Muscle layer of duodenum (tissue), 2 donors: ENCODE results near the gene DAB2IP.
"Not testable (repeated sequence)": the region's sequence is repeated elsewhere in the genome, so short reads cannot be mapped to it uniquely, and the experiment has no call there.

Experiments
- H3K27ac ChIP-seq: one replicate; pipeline ENCODE4 v1.7.0; 2013; ENCODE audit warnings: mild to moderate bottlenecking, low read length
- H3K27me3 ChIP-seq: one replicate; pipeline ENCODE4 v1.7.0; 2013; ENCODE audit warnings: low read depth, mild to moderate bottlenecking, control low read depth, low read length
- H3K36me3 ChIP-seq, 2 donors: one replicate each; pipeline ENCODE4 v1.7.0; 2013; ENCODE audit warnings: low read length in 2 of 2, control low read depth in 1 of 2, mild to moderate bottlenecking in 1 of 2; ENCODE audit not compliant: insufficient read depth in 2 of 2, control insufficient read depth in 1 of 2
- H3K4me1 ChIP-seq, 2 donors: one replicate each; pipeline ENCODE4 v1.7.0; 2013; ENCODE audit warnings: low read length in 2 of 2, mild to moderate bottlenecking in 2 of 2, control low read depth in 1 of 2, moderate library complexity in 1 of 2; ENCODE audit not compliant: insufficient read depth in 2 of 2, control insufficient read depth in 1 of 2
- H3K4me3 ChIP-seq, 2 donors: one replicate each; pipeline ENCODE4 v1.7.0; 2013; ENCODE audit warnings: low read length in 2 of 2, low read depth in 1 of 2, mild to moderate bottlenecking in 1 of 2
- H3K9me3 ChIP-seq, 2 donors: one replicate each; pipeline ENCODE4 v1.7.0; 2013; ENCODE audit warnings: low read length in 2 of 2, control low read depth in 1 of 2, mild to moderate bottlenecking in 1 of 2; ENCODE audit not compliant: control insufficient read depth in 1 of 2
- donor health status: healthy.

DAB2IP gene

GRCh38 chr9:121638399-121638798 is 13.0 kb upstream of the DAB2IP start:
- Histone ChIP-seq H3K4me3 (no peak overlapping the region), H3K4me1 (peaks cover 14 to 63% of the 10 kb centered on the region in 2 donors), H3K27ac (no peak overlapping the region), H3K36me3 (no peaks in the 10 kb centered on the region), H3K9me3 (no peaks in the 10 kb centered on the region), H3K27me3 (no peaks in the 10 kb centered on the region)

GRCh38 chr9:121638901-121639592 is 12.4 kb upstream of the DAB2IP start:
- Histone ChIP-seq H3K27ac (no peak overlapping the region), H3K27me3 (no peaks in the 10 kb centered on the region), H3K4me3 (no peak overlapping the region), H3K4me1 (peaks cover 12 to 59% of the 10 kb centered on the region in 2 donors), H3K9me3 (no peaks in the 10 kb centered on the region), H3K36me3 (no peaks in the 10 kb centered on the region)

GRCh38 chr9:121639619-121640018 is 11.8 kb upstream of the DAB2IP start:
- Histone ChIP-seq H3K36me3 (no peaks in the 10 kb centered on the region), H3K4me1 (peaks cover 11 to 54% of the 10 kb centered on the region in 2 donors), H3K9me3 (no peaks in the 10 kb centered on the region), H3K27me3 (no peaks in the 10 kb centered on the region), H3K4me3 (no peak overlapping the region), H3K27ac (no peak overlapping the region)

GRCh38 chr9:121640076-121640475 is 11.4 kb upstream of the DAB2IP start:
- H3K36me3 ChIP-seq = no peaks in the 10 kb centered on the region
- no peak overlapping the region for H3K4me3 ChIP-seq
- no peaks in the 10 kb centered on the region for H3K27me3 ChIP-seq
- H3K4me1 ChIP-seq = peaks cover 11 to 54% of the 10 kb centered on the region in 2 donors
- no peak overlapping the region for H3K27ac ChIP-seq
- no peaks in the 10 kb centered on the region for H3K9me3 ChIP-seq

GRCh38 chr9:121640491-121641223 is 10.8 kb upstream of the DAB2IP start:
- H3K27ac ChIP-seq = no peak overlapping the region
- H3K9me3 ChIP-seq = no peaks in the 10 kb centered on the region
- peaks cover 11 to 54% of the 10 kb centered on the region in 2 donors for H3K4me1 ChIP-seq
- no peaks in the 10 kb centered on the region for H3K27me3 ChIP-seq
- no peak overlapping the region for H3K4me3 ChIP-seq
- no peaks in the 10 kb centered on the region for H3K36me3 ChIP-seq

- Histone ChIP-seq H3K4me3 (no peak overlapping the region), H3K27me3 (no peaks in the 10 kb centered on the region), H3K4me1 (peaks cover 11 to 49% of the 10 kb centered on the region in 2 donors), H3K27ac (no peak overlapping the region), H3K9me3 (no peaks in the 10 kb centered on the region), H3K36me3 (no peaks in the 10 kb centered on the region)
These were observed 10.2 kb upstream of the DAB2IP start for GRCh38 chr9:121641224-121641611.

GRCh38 chr9:121642758-121643157 is 8.7 kb upstream of the DAB2IP start:
- Histone ChIP-seq H3K27ac (no peak overlapping the region), H3K27me3 (no peaks in the 10 kb centered on the region), H3K36me3 (no peaks in the 10 kb centered on the region)

GRCh38 chr9:121643473-121643872 is 8.0 kb upstream of the DAB2IP start:
- Histone ChIP-seq H3K9me3 (no peaks in the 10 kb centered on the region), H3K4me1 (peaks cover 8 to 27% of the 10 kb centered on the region in 2 donors), H3K4me3 (no peak overlapping the region), H3K27ac (no peak overlapping the region), H3K27me3 (no peaks in the 10 kb centered on the region), H3K36me3 (no peaks in the 10 kb centered on the region)

More at GRCh38 chr9:121642758-121643157, 8.7 kb upstream of the DAB2IP start:
- H3K4me3 ChIP-seq = no peak overlapping the region
- peaks cover 11 to 34% of the 10 kb centered on the region in 2 donors for H3K4me1 ChIP-seq
- no peaks in the 10 kb centered on the region for H3K9me3 ChIP-seq

GRCh38 chr9:121644040-121644439 is 7.4 kb upstream of the DAB2IP start:
- not testable (repeated sequence) for H3K4me3 ChIP-seq, H3K9me3 ChIP-seq, H3K27ac ChIP-seq, H3K27me3 ChIP-seq, H3K36me3 ChIP-seq
- H3K4me1 ChIP-seq = peaks cover 8 to 24% of the 10 kb centered on the region in 2 donors

GRCh38 chr9:121645003-121645402 is 6.4 kb upstream of the DAB2IP start:
- Histone ChIP-seq H3K4me3 (no peak overlapping the region), H3K27me3 (no peaks in the 10 kb centered on the region), H3K4me1 (peaks cover 10 to 29% of the 10 kb centered on the region in 2 donors), H3K9me3 (no peaks in the 10 kb centered on the region), H3K36me3 (no peaks in the 10 kb centered on the region), H3K27ac (no peak overlapping the region)

- H3K27me3 ChIP-seq = no peaks in the 10 kb centered on the region
- H3K4me1 ChIP-seq = peaks cover 8 to 28% of the 10 kb centered on the region in 2 donors
- no peak overlapping the region for H3K27ac ChIP-seq
- H3K9me3 ChIP-seq = no peaks in the 10 kb centered on the region
- H3K36me3 ChIP-seq = no peaks in the 10 kb centered on the region
- H3K4me3 ChIP-seq = no peak overlapping the region
These were observed 5.3 kb upstream of the DAB2IP start for GRCh38 chr9:121645853-121646807.
